Measurements from ENCODE around the gene RASSF1. TPM values are rescaled to one million over a fixed set of nuclear protein-coding genes. Genes with fewer than 3 reads are reported as not detected.
A peak's percentile ranks its signal among the peaks of the same experiment; 100 is the strongest.

RASSF1 gene
- total RNA-seq, 1 donor from 2014 or later = 27.5 TPM

DNA sequence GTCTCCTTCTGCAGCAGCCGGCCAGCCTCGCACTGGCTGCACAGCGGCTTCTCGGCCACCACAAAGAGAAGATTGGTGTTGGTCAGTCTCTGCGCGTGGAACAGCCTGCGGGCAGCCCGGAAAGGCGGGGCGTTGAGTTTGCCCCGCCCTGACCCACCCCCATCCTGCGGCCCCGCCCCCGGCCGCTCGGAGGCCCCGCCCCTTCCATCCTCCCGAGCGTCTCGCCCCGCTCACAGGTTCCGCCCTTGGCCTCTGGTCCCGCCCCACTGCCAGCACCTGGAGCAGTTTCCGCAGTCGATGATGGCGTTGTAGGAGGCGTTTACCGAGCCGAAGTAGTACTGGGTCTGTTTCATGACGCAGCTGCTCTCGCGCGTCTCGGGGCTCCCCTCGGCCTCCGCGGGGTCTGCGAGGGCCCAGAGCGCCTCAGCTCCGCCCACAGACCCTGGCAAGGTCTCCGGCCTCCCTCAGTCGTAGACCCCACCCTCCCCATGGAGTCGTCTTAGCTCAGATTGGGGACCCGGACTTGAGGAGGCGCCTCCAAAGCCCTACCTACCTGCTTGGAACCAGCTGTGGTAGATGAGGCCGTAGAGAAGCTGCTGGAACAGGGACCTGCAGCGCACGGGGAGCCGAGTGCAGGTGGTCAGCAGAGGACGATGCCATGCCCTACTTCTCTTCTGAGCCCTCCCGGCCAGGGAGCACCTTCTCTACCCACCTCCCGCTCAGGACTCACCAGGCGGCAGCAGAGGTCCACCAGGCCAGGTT is 24.6 kb upstream of the RASSF1 start:
- DNase-seq (ENCODE audit: low spot score) = peak; percentile 93

DNA sequence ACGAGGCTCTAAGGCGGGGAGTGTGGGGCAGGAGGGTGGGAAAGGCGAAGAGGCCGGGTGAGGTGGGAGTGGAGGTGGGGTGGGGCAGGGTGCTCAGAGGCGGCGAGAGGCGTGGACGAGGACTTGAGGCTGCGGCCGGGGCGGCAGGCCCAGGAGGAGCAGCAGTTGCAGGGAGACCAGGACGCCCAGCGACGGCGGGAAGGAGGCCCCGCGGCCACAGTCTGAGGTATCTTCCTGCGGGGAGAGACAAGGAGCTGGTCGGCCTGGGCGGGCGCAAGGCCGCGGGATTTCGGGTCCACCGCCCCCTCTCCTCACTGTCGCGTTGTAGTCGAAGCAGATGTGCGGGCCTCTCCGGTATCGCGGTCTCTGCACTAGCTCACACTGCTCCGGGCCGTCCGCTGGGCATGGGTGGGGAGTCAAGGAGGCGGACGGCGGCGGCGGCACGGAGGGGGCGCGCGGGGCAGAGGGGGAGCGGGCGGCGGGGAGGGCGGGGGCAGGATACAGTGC is 24.0 kb upstream of the RASSF1 start:
- DNase-seq (ENCODE audit: low spot score) = no peak

DNA sequence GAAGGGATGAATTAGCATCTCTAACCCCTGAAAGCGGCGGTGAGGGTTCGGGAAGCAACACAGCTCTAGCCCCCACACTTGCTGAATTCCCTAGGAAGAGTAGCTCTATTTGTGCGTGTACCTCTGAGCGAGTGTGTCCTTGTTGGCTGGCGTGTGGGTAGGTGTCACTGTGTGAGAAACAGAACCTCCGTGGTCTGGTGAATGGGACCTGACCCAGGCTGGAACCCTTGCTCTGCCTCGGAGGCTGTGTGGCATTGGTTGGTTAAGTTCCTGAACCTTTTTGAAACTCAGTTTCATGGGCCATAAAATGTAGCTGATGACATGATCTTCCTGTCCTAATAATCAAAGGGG is 19.1 kb upstream of the RASSF1 start:
- no peak for DNase-seq (ENCODE audit: low spot score)

DNA sequence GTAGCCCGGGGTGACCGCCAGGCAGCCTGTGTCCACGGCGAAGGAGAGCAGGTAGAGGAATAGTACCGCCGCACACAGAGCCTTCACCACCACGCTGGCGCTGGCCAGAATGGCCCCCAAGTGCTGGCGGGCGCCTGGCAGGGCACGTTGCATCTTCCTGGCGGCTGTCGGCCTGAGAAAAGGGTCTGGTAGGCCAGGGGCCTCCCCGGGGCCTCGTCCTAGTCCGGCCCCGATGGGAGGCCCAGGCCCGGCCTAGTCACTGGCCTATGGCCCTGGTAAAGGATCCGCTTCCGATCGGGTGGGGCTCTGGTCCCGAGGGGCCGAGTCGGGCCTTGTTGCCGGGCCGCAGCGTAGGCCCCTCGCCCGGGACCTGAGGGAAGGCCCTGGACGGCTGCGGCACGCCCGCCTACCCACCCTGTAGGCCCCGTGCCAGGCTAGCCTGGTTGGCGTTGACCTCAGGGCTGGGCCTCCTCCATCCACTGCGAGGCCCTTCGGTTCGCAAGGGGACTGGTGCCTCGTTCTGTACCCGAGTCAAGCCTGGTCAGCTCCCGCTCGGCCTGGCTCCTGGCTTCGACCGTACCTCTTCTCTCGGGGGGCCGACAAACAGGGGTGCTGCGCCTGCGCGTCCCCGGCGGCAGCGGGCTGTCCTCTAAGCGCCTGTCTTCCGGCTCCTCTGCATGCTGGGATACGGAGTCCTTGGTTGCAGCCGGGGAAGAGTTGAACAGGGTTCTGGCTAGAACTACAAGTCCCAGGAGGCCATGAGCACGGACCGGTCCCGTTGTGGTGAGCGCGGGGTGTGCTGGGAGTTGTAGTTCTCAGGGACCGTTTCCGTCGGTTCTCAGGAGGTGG is 18.5 kb upstream of the RASSF1 start, which contains the start of gene TMEM115:
Gene TMEM115 (minus strand): TSS at position 611 of the 849 bp plus-strand sequence. CDS start 458 bp downstream, at position 153.
- peak; percentile 98 for DNase-seq (ENCODE audit: low spot score)

DNA sequence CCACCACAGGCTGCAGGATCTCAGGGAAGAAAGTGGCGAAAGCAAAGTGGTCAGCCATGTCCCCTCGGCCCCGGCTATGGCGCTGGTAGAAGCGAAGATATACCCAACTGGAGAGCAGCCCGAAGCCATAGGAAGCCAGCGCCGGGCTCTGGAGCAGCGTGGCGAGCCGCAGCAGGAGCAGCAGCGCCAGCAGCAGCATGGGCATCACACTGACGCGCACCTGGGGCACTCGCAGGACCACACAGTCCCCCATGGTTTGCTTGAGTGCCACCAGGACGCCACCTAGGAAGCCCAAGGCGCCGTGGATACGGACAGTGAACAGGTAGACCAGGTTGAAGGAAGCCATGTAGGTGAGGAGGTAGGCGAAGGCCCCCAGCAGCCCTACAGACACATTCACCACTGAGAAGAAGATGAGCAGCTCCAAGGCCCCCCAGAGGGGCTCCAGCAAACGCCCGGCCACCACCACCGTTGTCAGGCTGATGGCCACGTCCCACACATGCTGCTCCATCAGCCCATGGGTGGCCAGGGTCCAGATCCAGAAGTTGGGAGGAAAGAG is 17.8 kb upstream of the RASSF1 start:
- DNase-seq (ENCODE audit: low spot score) = no peak

DNA sequence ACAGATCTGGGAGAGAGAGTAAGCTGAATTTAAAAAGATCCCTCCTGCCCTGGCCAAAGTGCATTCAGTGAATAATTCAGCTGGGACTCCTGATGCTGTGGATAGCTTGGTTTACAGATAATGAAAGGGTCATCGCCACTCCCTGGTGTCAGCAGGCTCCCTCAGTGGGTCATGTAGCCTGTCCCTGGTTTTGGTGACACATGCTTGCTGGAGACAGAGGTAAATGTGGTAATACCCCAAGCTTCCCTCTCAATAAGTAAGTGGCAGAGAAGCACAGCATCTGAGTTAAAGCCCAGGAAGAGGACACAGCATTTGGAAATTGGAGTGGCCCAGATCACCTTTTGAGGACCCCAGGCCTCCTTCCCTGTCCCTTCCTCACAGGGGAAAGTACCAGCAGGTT is 16.8 kb upstream of the RASSF1 start:
- DNase-seq (ENCODE audit: low spot score) = no peak

DNA sequence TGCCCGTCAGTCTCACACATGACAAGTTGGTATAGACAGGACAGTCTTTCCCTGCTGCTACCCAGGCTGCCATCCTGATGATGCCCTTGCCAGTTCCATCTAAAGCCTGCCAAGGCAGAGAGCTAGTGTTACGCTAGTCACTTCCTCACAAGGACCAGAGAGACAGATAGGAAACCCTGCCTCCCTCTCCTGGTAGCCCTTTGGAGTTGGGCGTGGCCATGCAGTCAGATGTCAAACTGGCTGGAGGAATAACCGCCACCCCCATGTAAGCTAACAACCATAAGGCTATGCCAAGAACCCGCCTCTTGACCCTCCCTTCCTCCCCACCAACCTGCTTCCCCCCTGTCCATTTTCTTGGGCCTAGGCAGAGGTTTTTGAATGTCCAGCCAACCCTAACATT is 15.9 kb upstream of the RASSF1 start:
- peak; percentile 58 for DNase-seq (ENCODE audit: low spot score)

DNA sequence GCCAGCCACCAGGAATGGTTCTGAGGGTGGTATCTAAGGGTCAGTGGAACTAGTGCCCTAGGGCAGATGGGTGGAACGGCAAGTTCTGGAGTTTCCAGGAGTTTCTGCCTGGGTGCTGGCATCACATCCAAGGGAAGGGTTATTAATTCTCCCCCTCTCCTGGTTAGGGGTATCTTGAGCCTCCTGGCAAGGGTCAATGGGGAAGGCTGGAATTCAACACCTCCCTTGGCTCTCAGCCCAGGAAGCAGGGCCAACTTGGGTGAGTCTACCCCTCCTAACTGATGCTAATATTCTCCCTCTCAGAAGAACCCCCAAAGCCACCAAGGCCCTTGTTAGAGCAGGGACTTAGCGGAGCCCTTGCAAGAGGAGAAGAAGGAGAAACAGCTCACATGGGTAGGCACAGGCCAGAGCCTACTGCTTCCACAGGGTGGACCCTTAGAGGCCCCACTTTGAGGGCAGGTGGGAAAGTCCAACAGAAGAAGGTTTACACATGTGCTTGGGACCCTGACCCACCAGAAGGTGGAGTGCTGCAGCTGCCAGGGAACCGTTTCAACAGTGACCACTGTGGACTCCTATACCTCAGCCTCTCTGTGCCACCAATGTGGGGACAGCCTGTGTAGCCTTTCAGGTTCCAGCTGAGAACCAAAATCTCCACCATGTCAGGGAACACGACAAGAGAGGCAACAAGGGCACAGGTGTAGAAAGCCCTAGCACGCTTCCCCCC is 15.4 kb upstream of the RASSF1 start:
- DNase-seq (ENCODE audit: low spot score) = no peak

DNA sequence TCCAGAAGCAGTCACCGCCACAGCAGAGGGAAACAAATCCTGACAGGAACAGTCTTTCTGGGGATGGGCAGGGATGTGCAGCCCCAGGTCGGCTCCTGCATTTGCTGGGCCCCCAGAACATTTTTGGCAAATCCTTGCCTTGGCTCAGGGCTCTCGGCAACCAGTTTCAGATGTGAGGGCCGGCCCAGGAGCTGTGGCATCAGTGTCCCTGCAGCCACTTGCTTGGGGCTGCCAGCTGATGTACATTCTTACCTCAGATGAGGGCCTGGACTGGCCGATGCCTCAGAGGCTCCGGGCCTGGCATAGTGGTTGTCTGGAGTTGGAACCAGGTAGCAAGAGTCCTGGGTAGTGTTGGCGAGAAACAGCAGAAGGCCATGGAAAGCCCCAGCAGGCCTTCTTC is 14.2 kb upstream of the RASSF1 start:
- DNase-seq (ENCODE audit: low spot score) = no peak

DNA sequence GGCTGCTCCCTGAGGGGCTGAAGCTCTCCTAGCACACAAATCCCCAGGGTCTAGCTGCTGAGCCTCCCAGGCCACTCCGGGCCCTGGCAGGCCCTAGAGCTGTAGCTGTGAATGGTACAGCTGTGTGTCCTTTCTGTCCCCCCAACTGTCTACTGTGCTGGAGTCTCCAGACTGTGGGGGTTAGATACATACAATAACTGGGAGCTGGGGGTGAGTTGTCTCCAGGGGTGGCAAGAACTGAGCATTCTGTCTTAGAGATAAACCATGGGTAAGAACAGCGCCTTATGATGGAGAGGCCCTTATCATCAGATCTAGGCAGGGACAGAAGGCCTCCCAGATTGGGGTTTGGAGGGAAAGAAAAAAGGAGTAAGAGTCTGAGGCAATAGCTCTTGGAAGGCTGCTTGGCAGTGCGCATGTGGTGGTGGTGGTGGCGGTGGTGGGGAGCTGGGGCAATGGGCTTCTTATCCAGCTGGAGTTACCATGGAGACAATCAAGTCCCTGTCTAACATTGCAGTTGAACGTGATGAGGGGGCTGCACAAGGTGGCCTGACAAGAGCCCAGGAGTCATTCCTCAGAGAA is 13.6 kb upstream of the RASSF1 start:
- no peak for DNase-seq (ENCODE audit: low spot score)

DNA sequence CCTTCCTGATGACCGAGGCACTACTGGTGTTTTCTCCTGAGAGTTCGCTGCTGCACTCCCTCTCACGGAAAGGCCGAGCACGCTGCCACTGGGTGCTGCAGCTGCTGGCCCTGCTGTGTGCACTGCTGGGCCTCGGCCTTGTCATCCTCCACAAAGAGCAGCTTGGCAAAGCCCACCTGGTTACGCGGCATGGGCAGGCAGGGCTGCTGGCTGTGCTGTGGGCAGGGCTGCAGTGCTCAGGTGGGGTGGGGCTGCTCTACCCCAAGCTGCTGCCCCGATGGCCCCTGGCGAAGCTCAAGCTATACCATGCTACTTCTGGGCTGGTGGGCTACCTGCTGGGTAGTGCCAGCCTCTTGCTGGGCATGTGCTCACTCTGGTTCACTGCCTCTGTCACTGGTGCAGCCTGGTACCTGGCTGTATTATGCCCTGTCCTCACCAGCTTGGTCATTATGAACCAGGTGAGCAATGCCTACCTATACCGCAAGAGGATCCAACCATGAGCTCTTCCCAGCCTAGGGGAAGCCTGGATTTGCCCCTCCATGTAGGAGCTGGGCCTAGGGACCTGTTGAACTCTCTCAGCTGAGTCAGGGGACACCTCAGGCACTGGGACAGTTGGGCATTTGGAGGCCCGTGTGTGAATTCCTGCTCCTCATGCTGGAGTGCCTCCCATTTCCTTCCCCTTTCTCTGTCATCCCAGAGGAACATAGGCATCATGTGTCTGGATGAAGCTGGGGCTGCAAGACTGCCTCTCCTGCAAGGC is 12.8 kb upstream of the RASSF1 start:
- DNase-seq (ENCODE audit: low spot score) = no peak

DNA sequence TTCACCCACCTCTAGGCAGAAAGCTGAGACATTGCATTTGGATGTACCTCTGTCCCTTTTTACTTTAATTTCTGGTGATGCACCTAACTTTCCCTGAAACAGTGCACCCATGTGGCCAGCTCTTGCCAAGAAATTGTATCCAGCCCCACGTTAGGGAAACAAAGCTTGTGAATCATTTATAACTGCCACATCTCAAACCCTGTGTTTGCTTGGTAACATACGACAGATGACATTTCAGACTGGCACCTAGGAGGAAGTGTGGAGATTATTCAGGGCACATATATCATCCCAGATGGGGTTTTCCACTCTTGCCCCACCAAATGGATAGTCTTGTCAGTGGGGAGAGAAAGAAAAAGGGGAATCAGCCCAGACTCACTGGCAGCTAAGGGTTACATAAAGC is 12.1 kb upstream of the RASSF1 start:
- no peak for DNase-seq (ENCODE audit: low spot score)

DNA sequence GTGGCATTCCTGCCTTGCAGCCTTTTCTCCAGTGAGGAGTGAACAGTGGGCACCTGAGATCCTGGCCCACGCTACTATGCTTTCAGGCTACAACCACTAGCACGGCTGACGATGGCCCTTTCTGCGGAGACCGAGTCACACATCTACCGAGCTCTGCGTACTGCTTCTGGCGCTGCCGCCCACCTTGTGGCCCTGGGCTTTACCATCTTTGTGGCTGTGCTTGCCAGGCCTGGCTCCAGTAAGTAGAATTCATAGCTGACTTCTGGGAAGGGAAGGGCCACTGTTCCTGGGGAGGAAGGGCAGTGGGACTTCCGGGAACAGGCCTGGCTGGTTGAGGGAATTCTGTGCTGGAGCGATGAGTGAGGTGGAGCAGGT is 10.7 kb upstream of the RASSF1 start:
- DNase-seq (ENCODE audit: low spot score) = no peak

DNA sequence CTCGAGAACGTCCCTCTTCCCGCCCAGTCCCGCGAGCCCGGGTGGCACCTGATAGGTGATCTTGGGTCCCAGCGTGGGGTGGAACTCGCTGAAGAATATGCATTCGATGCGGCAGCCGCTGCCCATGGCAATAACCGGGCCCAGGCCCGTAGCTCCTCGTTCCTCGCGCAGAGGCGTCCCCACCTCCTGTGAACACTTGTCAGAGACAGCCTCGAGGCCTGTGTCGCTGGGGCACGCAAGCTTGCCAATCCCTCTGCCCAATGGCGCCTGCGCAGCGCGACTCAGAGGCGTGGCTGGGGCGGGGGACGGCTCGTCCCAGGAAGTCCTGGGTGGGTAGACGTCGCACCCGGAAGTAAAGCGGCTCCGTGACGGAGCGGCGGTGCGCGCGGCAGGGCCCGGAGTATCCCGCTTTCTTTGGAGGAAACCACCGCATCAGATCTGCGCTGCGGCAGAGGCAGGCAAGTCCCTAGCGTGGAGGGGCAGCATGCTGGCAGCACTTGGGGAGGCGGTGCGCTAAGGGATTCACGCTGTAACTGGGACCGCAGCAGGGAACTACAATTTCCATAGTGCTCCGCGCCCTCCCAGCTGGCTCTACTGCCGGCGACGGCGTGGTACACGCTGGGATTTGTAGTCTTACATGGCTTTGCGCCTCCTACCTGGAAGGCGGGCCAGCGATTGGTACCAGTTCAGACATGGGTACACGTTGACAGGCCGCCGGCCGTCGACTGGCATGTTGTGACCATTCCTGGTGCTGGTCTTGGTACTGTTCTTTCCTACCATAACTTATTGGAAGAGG is 10.1 kb upstream of the RASSF1 start, which contains the start of the genes CYB561D2 and NPRL2:
Gene CYB561D2 (plus strand): TSS at position 336 of the 796 bp plus-strand sequence. CDS start 572 bp downstream, outside the sequence.
Gene NPRL2 (minus strand): TSS at position 249 of the 796 bp plus-strand sequence. CDS start 123 bp downstream, at position 126.
- peak; percentile 97 for DNase-seq (ENCODE audit: low spot score)

DNA sequence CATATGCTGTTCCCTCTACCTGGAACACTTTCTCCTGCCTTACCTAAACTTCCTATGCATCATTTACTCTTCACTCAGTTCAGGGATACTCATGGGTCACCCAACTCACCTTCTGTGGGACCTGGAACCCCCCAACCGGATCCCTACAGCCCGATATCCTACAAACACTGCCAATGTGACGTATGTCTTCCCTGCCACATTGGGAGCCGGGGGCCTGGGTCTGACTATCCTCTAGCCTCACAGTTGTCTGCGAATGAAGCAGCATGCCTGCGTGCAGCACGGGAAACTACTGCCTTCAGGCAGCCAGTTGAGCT is 9.5 kb upstream of the RASSF1 start:
- no peak for DNase-seq (ENCODE audit: low spot score)

DNA sequence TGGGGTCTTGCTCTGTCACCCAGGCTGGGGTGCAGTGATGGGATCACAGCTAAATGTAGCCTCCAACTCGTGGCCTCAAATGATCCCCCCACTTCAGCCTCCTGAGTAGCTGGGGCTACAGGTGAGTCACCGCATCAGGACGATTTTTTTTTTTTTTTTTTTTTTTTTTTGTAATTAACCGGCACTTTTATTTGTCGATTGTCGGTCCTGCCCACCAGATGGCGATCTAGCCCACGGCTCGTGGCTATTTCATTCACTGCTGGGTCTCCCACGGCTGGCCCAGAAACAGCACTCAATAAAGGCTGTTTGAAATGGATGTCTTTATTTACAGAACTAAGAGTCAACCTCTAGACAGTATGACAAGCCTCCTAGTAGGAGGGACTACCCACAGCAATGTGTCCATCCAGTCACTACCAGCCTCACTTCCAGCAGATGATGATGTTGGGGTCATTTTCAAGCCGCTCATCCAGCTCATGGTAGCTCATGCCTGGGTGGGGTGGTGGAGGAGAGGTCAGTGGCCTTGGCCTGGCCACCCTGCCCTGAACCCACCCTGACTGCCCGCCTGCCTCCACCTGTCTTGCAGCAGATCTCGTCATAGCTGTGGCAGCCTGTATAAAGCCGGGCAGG is 6.7 kb upstream of the RASSF1 start:
- DNase-seq (ENCODE audit: low spot score) = peak; percentile 74

DNA sequence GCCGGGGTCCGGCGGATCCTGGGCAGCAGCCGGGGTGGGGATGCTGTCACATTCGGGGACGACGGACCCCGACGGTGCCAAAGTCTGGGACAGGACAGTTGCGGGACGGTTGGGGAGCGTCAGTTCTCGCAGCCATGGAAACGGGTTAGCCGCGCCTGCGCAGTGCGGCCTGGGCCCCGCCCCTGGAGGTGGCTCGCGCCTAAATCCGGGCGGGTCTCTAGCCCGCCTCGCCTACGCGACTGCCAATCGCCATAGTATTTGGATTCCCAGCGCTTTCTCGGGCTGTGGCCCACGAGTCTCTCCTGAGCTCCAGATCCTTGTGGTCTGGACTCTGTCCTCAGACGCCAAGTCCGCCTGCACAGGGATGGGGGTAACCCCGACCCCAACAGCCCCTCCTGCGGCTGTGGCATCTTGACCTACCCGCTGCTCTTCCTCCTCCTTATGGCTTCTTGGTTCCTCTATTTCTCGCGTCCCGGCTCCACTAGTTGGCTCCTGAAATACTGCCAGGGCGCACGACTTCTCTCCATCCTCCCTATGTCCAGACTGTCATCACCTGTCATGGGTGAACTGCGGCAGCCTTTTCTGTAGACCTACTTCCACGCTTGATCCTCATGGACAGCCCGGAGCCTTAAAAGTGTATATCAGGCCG is 5.1 kb upstream of the RASSF1 start, which contains the start of gene ZMYND10:
Gene ZMYND10 (minus strand): TSS at position 147 of the 649 bp plus-strand sequence. CDS start 153 bp downstream, outside the sequence.
- DNase-seq (ENCODE audit: low spot score) = no peak

DNA sequence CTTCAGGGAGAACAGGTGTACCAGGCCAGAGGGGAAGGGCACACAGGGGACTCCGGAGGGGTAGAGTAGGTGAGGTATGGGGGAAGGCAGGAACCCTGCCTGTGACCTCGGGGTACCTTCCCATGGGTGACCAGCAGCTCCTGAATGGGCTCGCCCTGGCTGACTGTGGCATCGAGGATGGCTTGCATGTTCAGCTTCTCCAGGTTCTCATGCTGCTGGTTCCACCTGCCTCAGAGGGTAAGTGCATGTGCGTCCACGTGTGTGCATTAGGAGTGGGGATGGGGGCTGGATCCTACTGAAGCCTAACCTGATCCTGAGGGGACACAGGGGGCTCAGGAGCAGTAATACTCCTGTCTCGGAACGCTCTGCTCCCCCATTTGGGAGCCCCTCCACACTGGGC is 4.4 kb upstream of the RASSF1 start:
- no peak for DNase-seq (ENCODE audit: low spot score)

All from mucosa of gallbladder (tissue), 1 donor.